GM23248 (cell line): ENCODE data around the gene ZNF787. TPM values are rescaled to one million over a fixed set of nuclear protein-coding genes. Genes with fewer than 3 reads are reported as not detected.

ENCODE experiments used
- DNase-seq: peaks from one replicate; pipeline ENCODE4 v3.0.0-alpha.2; 2015
- H2AFZ ChIP-seq: fragments of 200-600 bp; sonication (generic); 2 replicates; pipeline ENCODE4 v1.6.1; 2016; ENCODE audit warnings: antibody characterized with exemption
- H3F3A ChIP-seq: fragments of 200-600 bp; sonication (generic); 2 replicates; pipeline ENCODE4 v1.6.1; 2016; ENCODE audit warnings: mild to moderate bottlenecking, antibody characterized with exemption, mixed run types; ENCODE audit not compliant: insufficient read depth
- H3K27ac ChIP-seq: fragments of 200-600 bp; sonication (generic); 2 replicates; pipeline ENCODE4 v1.5.1; 2016; ENCODE audit warnings: mild to moderate bottlenecking
- H3K27me3 ChIP-seq: fragments of 200-600 bp; sonication (generic); replicated peaks from 2 replicates; pipeline ENCODE4 v1.6.1; 2016; ENCODE audit warnings: mild to moderate bottlenecking; ENCODE audit not compliant: insufficient read depth
- H3K36me3 ChIP-seq: fragments of 200-600 bp; sonication (generic); 2 replicates; pipeline ENCODE4 v1.6.1; 2016; ENCODE audit warnings: low read depth, mild to moderate bottlenecking
- H3K4me1 ChIP-seq: fragments of 200-600 bp; sonication (generic); 2 replicates; pipeline ENCODE4 v1.6.1; 2016; ENCODE audit warnings: mild to moderate bottlenecking; ENCODE audit not compliant: insufficient read depth
- H3K4me2 ChIP-seq: fragments of 200-600 bp; sonication (generic); one replicate; pipeline ENCODE4 v1.6.1; 2016; ENCODE audit warnings: mild to moderate bottlenecking; ENCODE audit not compliant: unreplicated experiment
- H3K4me3 ChIP-seq: fragments of 200-600 bp; sonication (generic); 2 replicates; pipeline ENCODE4 v1.5.1; 2016; ENCODE audit warnings: mild to moderate bottlenecking
- H3K79me2 ChIP-seq: fragments of 200-600 bp; sonication (generic); 2 replicates; pipeline ENCODE4 v1.6.1; 2016; ENCODE audit warnings: mild to moderate bottlenecking; ENCODE audit not compliant: insufficient read depth
- H3K9ac ChIP-seq: fragments of 200-600 bp; sonication (generic); 2 replicates; pipeline ENCODE4 v1.6.1; 2016; ENCODE audit warnings: mild to moderate bottlenecking
- H3K9me2 ChIP-seq: fragments of 200-600 bp; sonication (generic); 2 replicates; pipeline ENCODE4 v1.6.1; 2016; ENCODE audit warnings: mixed run types, mild to moderate bottlenecking, moderate library complexity; ENCODE audit not compliant: insufficient read depth
- H3K9me3 ChIP-seq: fragments of 200-600 bp; sonication (generic); one replicate; pipeline ENCODE4 v1.6.1; 2017; ENCODE audit warnings: low read depth
- H4K20me1 ChIP-seq: fragments of 200-600 bp; sonication (generic); 2 replicates; pipeline ENCODE4 v1.6.0; 2016; ENCODE audit not compliant: insufficient read depth
- EZH2 ChIP-seq: fragments of 200-600 bp; sonication (generic); IDR thresholded peaks from 2 replicates; pipeline ENCODE4 v1.6.1; 2018; ENCODE audit warnings: antibody characterized with exemption, mild to moderate bottlenecking; ENCODE audit not compliant: insufficient read depth, poor library complexity, severe bottlenecking
- EZH2phosphoT487 ChIP-seq: fragments of 200-600 bp; sonication (generic); IDR thresholded peaks from 2 replicates; pipeline ENCODE4 v1.6.1; 2018; ENCODE audit warnings: antibody characterized with exemption, moderate library complexity, mild to moderate bottlenecking, low read depth; ENCODE audit not compliant: insufficient read depth
- WGBS, 2 experiments: methylation state at CpG; one replicate each; pipeline ENCODE4 v1.1.6; 2015 to 2017; ENCODE audit warnings: low lambda C conversion rate in 2 of 2, low coverage in 1 of 2; ENCODE audit errors: missing lambda C conversion rate in 2 of 2; 5-methylcytosine and 5-hydroxymethylcytosine counted together
- in situ Hi-C: fragments of 300-500 bp; cut with MboI; formaldehyde crosslinking; loops from 2 replicates; pipeline ENCODE4 v1.15.0; 2020
- polyA plus RNA-seq: library from polyadenylated mRNA; unstranded; fragments of >200 nt; fragmentation: Nextera tagmentation; extraction: Ambion mirVana; gene quantifications from 2 replicates; pipeline ENCODE4 v1.2.1, GENCODE V29; 2016
- total RNA-seq: library from RNA; depleted of rRNA; stranded (reverse); fragments of >200 nt; shearing (Covaris generic); gene quantifications from 2 replicates; pipeline ENCODE4 v1.2.3, GENCODE V29; 2014

The ZNF787 gene
- total and polyA plus RNA-seq, 2 experiments from 2014 or later, result 1.5 to 19.5 TPM

DNA sequence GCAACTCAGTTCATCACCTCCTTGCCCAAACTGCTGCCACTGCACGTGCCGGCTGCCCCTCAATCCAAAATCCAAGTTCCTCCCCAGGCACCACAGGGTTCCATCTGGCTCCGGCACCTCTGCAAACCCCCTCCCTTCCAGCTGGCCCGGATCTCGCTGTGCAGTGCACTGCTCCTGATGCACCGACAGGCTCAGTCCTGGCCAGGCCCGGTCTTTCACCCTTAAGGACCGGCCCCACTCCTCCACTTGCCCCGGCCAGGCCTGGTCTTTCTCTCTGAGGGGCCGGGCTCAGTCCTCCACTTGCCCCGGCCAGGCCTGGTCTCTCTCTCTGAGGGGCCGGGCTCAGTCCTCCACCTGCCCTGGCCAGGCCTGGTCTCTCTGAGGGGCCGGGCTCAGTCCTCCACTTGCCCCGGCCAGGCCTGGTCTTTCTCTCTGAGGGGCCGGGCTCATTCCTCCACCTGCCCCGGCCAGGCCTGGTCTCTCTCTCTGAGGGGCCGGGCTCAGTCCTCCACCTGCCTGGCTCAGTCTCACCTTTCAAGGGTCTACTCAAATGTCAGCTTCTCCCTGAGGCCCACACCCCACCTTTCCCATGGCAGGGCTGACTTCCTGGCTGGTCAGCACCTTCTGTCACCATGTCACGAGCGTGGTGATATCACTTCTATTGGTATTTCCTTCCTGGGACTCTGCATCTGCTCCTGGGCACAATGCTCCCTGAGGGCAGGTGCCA is 6.9 kb downstream of the ZNF787 start:
- Histone ChIP-seq H3F3A (no peaks in the 10 kb centered on the region), H3K27ac (no peak overlapping the region), H3K27me3 (no peaks in the 10 kb centered on the region), H3K9ac (no peak overlapping the region), H2AFZ (no peak overlapping the region), H3K79me2 (peaks cover 100% of the 10 kb centered on the region), H3K4me3 (no peak overlapping the region), H3K4me2 (no peak overlapping the region), H3K9me3 (no peaks in the 10 kb centered on the region), H3K9me2 (no peaks in the 10 kb centered on the region), H4K20me1 (no peaks in the 10 kb centered on the region; the same call in 1 of the 2 replicates), H3K36me3 (no peaks in the 10 kb centered on the region), H3K4me1 (peaks cover 10% of the 10 kb centered on the region)
- 49 to 75% methylated on average over 12 to 19 of the region's 19 CpGs for WGBS, 2 experiments
- DNase-seq, result no peak
- in situ Hi-C loops, result no loop called here
- TF ChIP-seq EZH2 (no peak), EZH2phosphoT487 (no peak)

DNA sequence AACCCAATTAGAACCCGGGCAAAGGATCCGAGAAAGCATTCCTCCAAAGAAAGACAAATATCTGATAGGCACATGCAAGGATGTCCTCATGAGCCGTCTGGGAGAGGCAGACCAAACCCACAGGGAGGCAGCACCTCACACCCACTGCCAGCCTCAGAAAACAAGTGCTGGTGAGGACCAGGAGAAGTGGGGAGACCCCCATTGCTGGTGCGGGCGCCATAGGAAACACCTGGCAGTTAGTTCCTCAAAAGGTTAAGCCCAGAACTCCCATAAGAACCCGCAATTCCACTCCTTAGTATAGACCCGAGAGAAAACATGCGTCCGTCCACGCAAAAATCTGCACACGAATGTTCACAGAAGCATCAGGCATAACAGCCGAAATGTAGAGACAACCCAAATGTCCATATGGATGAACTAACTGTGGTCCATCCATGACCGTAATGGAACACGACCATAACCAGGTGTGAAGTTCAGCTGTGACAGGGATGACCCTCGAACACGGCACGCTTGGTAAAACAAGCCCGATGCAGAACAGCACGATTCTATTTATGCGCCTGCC is 7.9 kb downstream of the ZNF787 start:
- Histone ChIP-seq H3K4me2 (no peak overlapping the region), H3K79me2 (peaks cover 100% of the 10 kb centered on the region), H2AFZ (no peak overlapping the region), H3F3A (no peaks in the 10 kb centered on the region), H3K9me3 (no peaks in the 10 kb centered on the region), H3K9ac (no peak overlapping the region), H3K36me3 (no peaks in the 10 kb centered on the region), H3K9me2 (no peaks in the 10 kb centered on the region), H3K27me3 (no peaks in the 10 kb centered on the region), H3K27ac (no peak overlapping the region), H4K20me1 (no peaks in the 10 kb centered on the region; the same call in 1 of the 2 replicates), H3K4me3 (no peak overlapping the region), H3K4me1 (peaks cover 13% of the 10 kb centered on the region)
- TF ChIP-seq EZH2 (no peak), EZH2phosphoT487 (no peak)
- in situ Hi-C loops, result no loop called here
- 85 to 86% methylated on average over 20 of the region's 20 CpGs for WGBS, 2 experiments
- no peak for DNase-seq

DNA sequence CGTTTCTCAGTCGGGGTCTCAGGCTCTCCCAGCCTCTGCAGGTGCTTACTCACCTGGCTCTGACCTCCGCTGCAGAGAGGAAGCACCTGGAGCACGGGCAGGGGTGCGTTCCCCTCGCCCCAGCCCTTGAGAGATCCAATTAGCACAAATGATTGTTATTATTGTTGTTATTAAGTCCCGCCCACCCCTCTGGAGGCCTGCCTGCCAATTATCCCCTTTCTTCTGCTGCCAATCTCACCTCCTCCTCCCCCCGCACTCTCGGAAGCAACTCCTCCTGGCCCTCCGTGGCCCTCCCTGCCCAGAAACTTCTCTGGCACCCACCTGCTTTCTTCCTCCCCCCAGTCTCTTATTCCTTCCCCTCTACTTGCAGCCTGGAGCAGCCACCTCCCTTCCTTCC is 8.8 kb downstream of the ZNF787 start:
- Histone ChIP-seq H3K4me3 (no peak overlapping the region), H3K9me2 (no peaks in the 10 kb centered on the region), H3K79me2 (peaks cover 100% of the 10 kb centered on the region), H3K36me3 (no peaks in the 10 kb centered on the region), H3K4me1 (peaks cover 13% of the 10 kb centered on the region), H3F3A (no peaks in the 10 kb centered on the region), H2AFZ (no peak overlapping the region), H3K9ac (no peak overlapping the region), H3K9me3 (no peaks in the 10 kb centered on the region), H4K20me1 (no peaks in the 10 kb centered on the region; the same call in 1 of the 2 replicates), H3K27ac (no peak overlapping the region), H3K27me3 (no peaks in the 10 kb centered on the region), H3K4me2 (no peak overlapping the region)
- in situ Hi-C loops, result no loop called here
- no peak for TF ChIP-seq EZH2phosphoT487
- DNase-seq, result no peak
- 63 to 68% methylated on average over 9 to 10 of the region's 10 CpGs for WGBS, 2 experiments

DNA sequence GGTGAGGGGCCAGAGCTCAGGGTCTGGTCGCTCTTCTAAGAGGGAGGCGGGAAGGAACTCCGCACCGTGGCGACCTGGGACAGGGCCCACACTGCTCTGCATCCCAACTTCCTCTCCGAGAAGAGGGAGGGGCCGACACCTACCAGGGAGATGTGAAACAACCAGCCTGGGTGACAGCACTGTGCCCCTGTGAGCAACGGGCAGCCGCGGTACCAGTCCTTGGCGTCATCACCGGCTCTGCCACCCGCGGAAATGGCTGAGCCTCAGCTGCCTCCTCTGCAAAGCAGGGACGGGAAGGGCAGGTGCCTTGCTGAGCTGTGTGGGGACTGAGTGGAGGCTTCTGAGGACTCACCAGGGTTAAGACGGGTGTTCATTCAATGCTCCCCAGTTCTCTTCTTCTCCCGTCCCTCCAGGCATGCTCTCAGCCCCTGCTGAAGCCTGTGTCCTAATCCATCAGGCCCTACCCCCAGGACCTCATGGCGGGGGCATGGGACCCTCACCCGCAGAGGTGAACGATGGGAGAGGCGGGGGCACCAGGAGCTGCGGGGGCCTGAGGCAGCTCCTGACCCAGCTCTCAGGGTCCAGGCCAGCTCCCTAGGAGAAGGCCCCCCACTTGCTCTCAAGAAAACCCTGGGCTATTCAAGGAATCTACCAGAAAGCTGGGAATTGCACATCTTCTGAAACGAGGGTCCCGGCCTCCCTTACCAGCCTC is 9.3 kb downstream of the ZNF787 start:
- H3K36me3 ChIP-seq, result no peaks in the 10 kb centered on the region
- 79 to 85% methylated on average over 20 to 23 of the region's 24 CpGs for WGBS, 2 experiments
- H3K27me3 ChIP-seq, result no peaks in the 10 kb centered on the region
- no peak overlapping the region for H3K9ac ChIP-seq
- H3K4me1 ChIP-seq, result peaks cover 13% of the 10 kb centered on the region
- no peak overlapping the region for H3K4me3 ChIP-seq
- no peak overlapping the region for H2AFZ ChIP-seq
- peaks cover 100% of the 10 kb centered on the region for H3K79me2 ChIP-seq
- TF ChIP-seq EZH2phosphoT487 (no peak), EZH2 (no peak)
- no peak for DNase-seq
- in situ Hi-C loops, result no loop called here
- H3K9me2 ChIP-seq, result no peaks in the 10 kb centered on the region
- H3K4me2 ChIP-seq, result no peak overlapping the region
- no peaks in the 10 kb centered on the region for H3F3A ChIP-seq
- H3K9me3 ChIP-seq, result no peaks in the 10 kb centered on the region
- no peak overlapping the region for H3K27ac ChIP-seq
- H4K20me1 ChIP-seq, result no peaks in the 10 kb centered on the region; the same call in 1 of the 2 replicates
